ENCODE measurements around the gene KRT35.

KRT35 gene

GRCh38 chr17:41496803-41497484 lies 16.0 kb upstream of the KRT35 start:
- Histone ChIP-seq H3K4me1 (ENCODE audit: control insufficient read depth, insufficient read depth, low read length) (peaks cover 16% of the 10 kb centered on the region), H3K4me3 (ENCODE audit: low read length) (no peak overlapping the region), H3K9ac (ENCODE audit: low read length) (peak overlapping the region; percentile 27), H3K27me3 (replicated peaks; ENCODE audit: control insufficient read depth, insufficient read depth, low read length) (no peaks in the 10 kb centered on the region), H3K9me3 (ENCODE audit: control insufficient read depth, low read length) (no peaks in the 10 kb centered on the region), H3K36me3 (ENCODE audit: control insufficient read depth, insufficient read depth, low read length, severe bottlenecking) (no peaks in the 10 kb centered on the region)
- peak; percentile 73 for DNase-seq (ENCODE audit: low read depth)

GRCh38 chr17:41494524-41494923 lies 13.6 kb upstream of the KRT35 start:
- Histone ChIP-seq H3K36me3 (ENCODE audit: control insufficient read depth, insufficient read depth, low read length, severe bottlenecking) (no peaks in the 10 kb centered on the region), H3K9me3 (ENCODE audit: control insufficient read depth, low read length) (no peaks in the 10 kb centered on the region), H3K9ac (ENCODE audit: low read length) (no peak overlapping the region), H3K27me3 (replicated peaks; ENCODE audit: control insufficient read depth, insufficient read depth, low read length) (peaks cover 4% of the 10 kb centered on the region), H3K4me1 (ENCODE audit: control insufficient read depth, insufficient read depth, low read length) (peaks cover 16% of the 10 kb centered on the region), H3K4me3 (ENCODE audit: low read length) (no peak overlapping the region)
- DNase-seq (ENCODE audit: low read depth) = peak; percentile 34

GRCh38 chr17:41492771-41493170 lies 11.8 kb upstream of the KRT35 start:
- no peak overlapping the region for H3K9ac ChIP-seq (ENCODE audit: low read length)
- DNase-seq (ENCODE audit: low read depth) = peak; percentile 14
- no peaks in the 10 kb centered on the region for H3K9me3 ChIP-seq (ENCODE audit: control insufficient read depth, low read length)
- H3K4me1 ChIP-seq (ENCODE audit: control insufficient read depth, insufficient read depth, low read length) = peaks cover 16% of the 10 kb centered on the region
- H3K4me3 ChIP-seq (ENCODE audit: low read length) = no peak overlapping the region
- peaks cover 11% of the 10 kb centered on the region for H3K27me3 ChIP-seq (replicated peaks; ENCODE audit: control insufficient read depth, insufficient read depth, low read length)
- no peaks in the 10 kb centered on the region for H3K36me3 ChIP-seq (ENCODE audit: control insufficient read depth, insufficient read depth, low read length, severe bottlenecking)

- peaks cover 15% of the 10 kb centered on the region for H3K27me3 ChIP-seq (replicated peaks; ENCODE audit: control insufficient read depth, insufficient read depth, low read length)
- H3K9me3 ChIP-seq (ENCODE audit: control insufficient read depth, low read length) = no peaks in the 10 kb centered on the region
- DNase-seq (ENCODE audit: low read depth) = no peak
- H3K36me3 ChIP-seq (ENCODE audit: control insufficient read depth, insufficient read depth, low read length, severe bottlenecking) = no peaks in the 10 kb centered on the region
- peaks cover 16% of the 10 kb centered on the region for H3K4me1 ChIP-seq (ENCODE audit: control insufficient read depth, insufficient read depth, low read length)
- no peak overlapping the region for H3K9ac ChIP-seq (ENCODE audit: low read length)
- H3K4me3 ChIP-seq (ENCODE audit: low read length) = no peak overlapping the region
These were observed 11.4 kb upstream of the KRT35 start for GRCh38 chr17:41492351-41492750.

- Histone ChIP-seq H3K36me3 (ENCODE audit: control insufficient read depth, insufficient read depth, low read length, severe bottlenecking) (no peaks in the 10 kb centered on the region), H3K27me3 (replicated peaks; ENCODE audit: control insufficient read depth, insufficient read depth, low read length) (peaks cover 23% of the 10 kb centered on the region), H3K4me3 (ENCODE audit: low read length) (no peak overlapping the region), H3K9me3 (ENCODE audit: control insufficient read depth, low read length) (no peaks in the 10 kb centered on the region), H3K9ac (ENCODE audit: low read length) (no peak overlapping the region), H3K4me1 (ENCODE audit: control insufficient read depth, insufficient read depth, low read length) (peaks cover 13% of the 10 kb centered on the region)
- DNase-seq (ENCODE audit: low read depth) = no peak
These were observed 10.5 kb upstream of the KRT35 start for GRCh38 chr17:41491476-41491875.

- Histone ChIP-seq H3K9ac (ENCODE audit: low read length) (no peak overlapping the region), H3K27me3 (replicated peaks; ENCODE audit: control insufficient read depth, insufficient read depth, low read length) (peaks cover 28% of the 10 kb centered on the region), H3K9me3 (ENCODE audit: control insufficient read depth, low read length) (no peaks in the 10 kb centered on the region), H3K4me1 (ENCODE audit: control insufficient read depth, insufficient read depth, low read length) (peaks cover 13% of the 10 kb centered on the region), H3K36me3 (ENCODE audit: control insufficient read depth, insufficient read depth, low read length, severe bottlenecking) (no peaks in the 10 kb centered on the region), H3K4me3 (ENCODE audit: low read length) (no peak overlapping the region)
- DNase-seq (ENCODE audit: low read depth) = no peak
These were observed 9.3 kb upstream of the KRT35 start for GRCh38 chr17:41490000-41490990.

GRCh38 chr17:41489531-41489930 lies 8.6 kb upstream of the KRT35 start, which contains the start of gene KRT36:
Gene KRT36, minus strand, starts transcription at chr17:41489910. Its CDS starts 46 bp downstream, at chr17:41489864.
- Histone ChIP-seq H3K4me3 (ENCODE audit: low read length) (no peak within 1 kb of the TSS), H3K9ac (ENCODE audit: low read length) (no peak within 1 kb of the TSS), H3K4me1 (ENCODE audit: control insufficient read depth, insufficient read depth, low read length) (peaks cover 13% of the 10 kb centered on the region), H3K27me3 (replicated peaks; ENCODE audit: control insufficient read depth, insufficient read depth, low read length) (peaks cover 34% of the 10 kb centered on the region), H3K36me3 (ENCODE audit: control insufficient read depth, insufficient read depth, low read length, severe bottlenecking) (no peaks in the 10 kb centered on the region), H3K9me3 (ENCODE audit: control insufficient read depth, low read length) (no peaks in the 10 kb centered on the region)
- no peak for DNase-seq (ENCODE audit: low read depth)

- H3K36me3 ChIP-seq (ENCODE audit: control insufficient read depth, insufficient read depth, low read length, severe bottlenecking) = no peaks in the 10 kb centered on the region
- DNase-seq (ENCODE audit: low read depth) = no peak
- no peak overlapping the region for H3K9ac ChIP-seq (ENCODE audit: low read length)
- no peaks in the 10 kb centered on the region for H3K9me3 ChIP-seq (ENCODE audit: control insufficient read depth, low read length)
- H3K4me1 ChIP-seq (ENCODE audit: control insufficient read depth, insufficient read depth, low read length) = peaks cover under 1% of the 10 kb centered on the region
- H3K4me3 ChIP-seq (ENCODE audit: low read length) = no peak overlapping the region
- peaks cover 49% of the 10 kb centered on the region for H3K27me3 ChIP-seq (replicated peaks; ENCODE audit: control insufficient read depth, insufficient read depth, low read length)
These were observed 6.0 kb upstream of the KRT35 start for GRCh38 chr17:41486809-41487530.

- Histone ChIP-seq H3K9me3 (ENCODE audit: control insufficient read depth, low read length) (no peaks in the 10 kb centered on the region), H3K4me3 (ENCODE audit: low read length) (no peak overlapping the region), H3K4me1 (ENCODE audit: control insufficient read depth, insufficient read depth, low read length) (no peaks in the 10 kb centered on the region), H3K36me3 (ENCODE audit: control insufficient read depth, insufficient read depth, low read length, severe bottlenecking) (no peaks in the 10 kb centered on the region), H3K9ac (ENCODE audit: low read length) (no peak overlapping the region), H3K27me3 (replicated peaks; ENCODE audit: control insufficient read depth, insufficient read depth, low read length) (peaks cover 51% of the 10 kb centered on the region)
- DNase-seq (ENCODE audit: low read depth) = no peak
These were observed 5.4 kb upstream of the KRT35 start for GRCh38 chr17:41486316-41486715.

- DNase-seq (ENCODE audit: low read depth) = no peak
- no peaks in the 10 kb centered on the region for H3K36me3 ChIP-seq (ENCODE audit: control insufficient read depth, insufficient read depth, low read length, severe bottlenecking)
- no peak overlapping the region for H3K9ac ChIP-seq (ENCODE audit: low read length)
- no peaks in the 10 kb centered on the region for H3K4me1 ChIP-seq (ENCODE audit: control insufficient read depth, insufficient read depth, low read length)
- H3K27me3 ChIP-seq (replicated peaks; ENCODE audit: control insufficient read depth, insufficient read depth, low read length) = peaks cover 47% of the 10 kb centered on the region
- no peaks in the 10 kb centered on the region for H3K9me3 ChIP-seq (ENCODE audit: control insufficient read depth, low read length)
- no peak overlapping the region for H3K4me3 ChIP-seq (ENCODE audit: low read length)
These were observed 4.3 kb upstream of the KRT35 start for GRCh38 chr17:41484920-41485904.
